Heart right ventricle (tissue), 16 donors: ENCODE data around the gene CTBP2. TPM values are rescaled to one million over a fixed set of nuclear protein-coding genes. Genes with fewer than 3 reads are reported as not detected.
A peak's percentile ranks its signal among the peaks of the same experiment; 100 is the strongest.
"Not testable (repeated sequence)": the region's sequence is repeated elsewhere in the genome, so short reads cannot be mapped to it uniquely, and the experiment has no call there.

Experiments
- ATAC-seq, 8 donors: fragments of 200-7000 bp; cut with Tn5 transposase; one replicate each; pipeline ENCODE4 v1.9.1; 2020; ENCODE audit warnings: mild to moderate bottlenecking in 8 of 8, moderate library complexity in 8 of 8, moderate number of reproducible peaks in 1 of 8
- DNase-seq, 2 donors: peaks; one replicate each; pipeline ENCODE4 v3.0.0-alpha.2; 2020
- H3K27ac ChIP-seq, 10 donors: fragments of 200-600 bp; sonication (generic) in 2 of 10; one replicate each; pipeline versions ENCODE4 v1.5.0 to v1.8.0; 2020 to 2022; ENCODE audit warnings: mild to moderate bottlenecking in 3 of 10
- H3K27me3 ChIP-seq, 7 donors: fragments of 200-600 bp; one replicate each; pipeline ENCODE4 v1.8.0; 2021 to 2022; ENCODE audit warnings: mild to moderate bottlenecking in 2 of 7
- H3K36me3 ChIP-seq, 9 donors: fragments of 200-600 bp; sonication (generic) in 1 of 9; one replicate each; pipeline versions ENCODE4 v1.5.0 to v1.8.0; 2020 to 2022; ENCODE audit warnings: mild to moderate bottlenecking in 2 of 9
- H3K4me1 ChIP-seq, 9 donors: fragments of 200-600 bp; sonication (generic) in 1 of 9; one replicate each; pipeline versions ENCODE4 v1.5.0 to v1.8.0; 2020 to 2022; ENCODE audit warnings: mild to moderate bottlenecking in 4 of 9
- H3K4me3 ChIP-seq, 10 donors: fragments of 200-600 bp; sonication (generic) in 2 of 10; one replicate each; pipeline versions ENCODE4 v1.5.0 to v1.8.0; 2020 to 2022; ENCODE audit warnings: mild to moderate bottlenecking in 7 of 10, moderate library complexity in 2 of 10
- H3K9me3 ChIP-seq, 11 donors: fragments of 200-600 bp in 10 of 11; sonication (generic) in 2 of 11; one replicate each; pipeline versions ENCODE4 v1.5.0 to v1.8.0; 2013 to 2022; ENCODE audit warnings: mild to moderate bottlenecking in 2 of 11, control low read depth in 1 of 11, moderate library complexity in 1 of 11
- WGBS, 2 donors: extraction: QIAGEN DNeasy Blood & Tissue Kit; methylation state at CpG; one replicate each; pipeline ENCODE4 v1.1.7; 2013; ENCODE audit warnings: inconsistent platforms in 1 of 2; 5-methylcytosine and 5-hydroxymethylcytosine counted together
- intact Hi-C, 10 donors: fragments of 100-400 bp; cut with DNase I; formaldehyde crosslinking; loops; one replicate each; pipeline versions ENCODE4 v1.11.1 to v1.14.2; 2022
- polyA plus RNA-seq, 2 donors: library from polyadenylated mRNA; stranded (reverse); fragments of 200-250 nt; gene quantifications; one replicate each; pipeline ENCODE4 v1.2.3, GENCODE V29; 2013
- total RNA-seq, 10 donors: library from RNA; stranded (reverse); fragmentation: NEBNext Ultra II Directional in 3 of 10; extraction: Animal tissue kit (Norgen Biotek cat#: 25700) in 3 of 10; gene quantifications; one replicate each; pipeline versions ENCODE4 v1.2.1 to v1.2.4, GENCODE V29; 2021 to 2023
- TF ChIP-seq, protein P1 (sequence below), 9 donors: fragments of 200-600 bp; sonication (generic) in 2 of 9; IDR thresholded peaks; one replicate each; pipeline versions ENCODE4 v1.5.0 to v1.8.0; 2021 to 2022; ENCODE audit warnings: antibody characterized with exemption in 9 of 9, mild to moderate bottlenecking in 5 of 9, moderate library complexity in 1 of 9
- donor health status: Arrhythmogenic right ventricular cardiomyopathy.
- donor health status: ischemic (EF 13 %, LVEDD 7.1; RV severe dilation, severe dysfunction).
- donor health status: healthy with polysubstance abuse.
- donor health status: DM: no; HTN: yes; CAD: no.
- donor health status: DM: no; HTN: no; CAD: no.
- donor health status: ischemic (EF 25% LVEDD 6.9; RV normal size, moderate dysfunction).
- donor health status: ischemic (EF 25% LVEDD 5.7; RV mildly dilated, moderate dysfunction).
- donor health status: healthy.
- donor health status: DM: yes; HTN: yes; CAD: no.
- donor health status: Ischemic cardiomyopathy.
- donor health status: ischemic (EF 35%, LVEDD 5.7; RV mildly dilated, moderate dysfunction).
- donor health status: nonischemic (EF 11% LVEDD 7.7; RV severe dilation, severe dysfunction).
- donor health status: DM: yes; HTN: yes; CAD: no.
- donor health status: PGD.
- donor health status: ischemic (EF 29% LVEDD 5.4; RV normal size, mild dysfunction).
- donor health status: nonischemic (EF 23%, LVEDD 6.1; RV moderate dilation, normal function).

CTBP2 gene
- total and polyA plus RNA-seq, 12 donors, result 14.7 to 36.2 (median 26.0) TPM

- intact Hi-C loops, result loop anchor here in 8 of 10 donors (2.0 to 10.0 kb wide), 12 partner anchors 18 to 146 kb away; partner anchors contain the start of gene CTBP2 (in 2 of the 8)
- Histone ChIP-seq H3K27ac (peak overlapping the region in 9 of 10 donors; percentile 41 to 92 (median 71)), H3K4me3 (peak overlapping the region in 7 of 10 donors; percentile 4 to 36 (median 29)), H3K4me1 (peaks cover 69 to 100% (median 100%) of the 10 kb centered on the region in 9 donors), H3K36me3 (no peaks in the 10 kb centered on the region), H3K9me3 (no peaks in the 10 kb centered on the region), H3K27me3 (no peaks in the 10 kb centered on the region)
- no peak for DNase-seq
- TF ChIP-seq, protein P1, sequence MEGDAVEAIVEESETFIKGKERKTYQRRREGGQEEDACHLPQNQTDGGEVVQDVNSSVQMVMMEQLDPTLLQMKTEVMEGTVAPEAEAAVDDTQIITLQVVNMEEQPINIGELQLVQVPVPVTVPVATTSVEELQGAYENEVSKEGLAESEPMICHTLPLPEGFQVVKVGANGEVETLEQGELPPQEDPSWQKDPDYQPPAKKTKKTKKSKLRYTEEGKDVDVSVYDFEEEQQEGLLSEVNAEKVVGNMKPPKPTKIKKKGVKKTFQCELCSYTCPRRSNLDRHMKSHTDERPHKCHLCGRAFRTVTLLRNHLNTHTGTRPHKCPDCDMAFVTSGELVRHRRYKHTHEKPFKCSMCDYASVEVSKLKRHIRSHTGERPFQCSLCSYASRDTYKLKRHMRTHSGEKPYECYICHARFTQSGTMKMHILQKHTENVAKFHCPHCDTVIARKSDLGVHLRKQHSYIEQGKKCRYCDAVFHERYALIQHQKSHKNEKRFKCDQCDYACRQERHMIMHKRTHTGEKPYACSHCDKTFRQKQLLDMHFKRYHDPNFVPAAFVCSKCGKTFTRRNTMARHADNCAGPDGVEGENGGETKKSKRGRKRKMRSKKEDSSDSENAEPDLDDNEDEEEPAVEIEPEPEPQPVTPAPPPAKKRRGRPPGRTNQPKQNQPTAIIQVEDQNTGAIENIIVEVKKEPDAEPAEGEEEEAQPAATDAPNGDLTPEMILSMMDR (IDR thresholded peaks at IDR 0.05), result no peak
- peak in 3 of 8 donors; percentile 14 to 18 (median 17) for ATAC-seq
- 23 to 27% methylated on average over 9 of the region's 9 CpGs for WGBS, 2 donors
These were observed 99.9 kb downstream of the CTBP2 start for GRCh38 chr10:125060482-125060825.

- ATAC-seq, result peak in 3 of 8 donors; percentile 13 to 35 (median 29)
- Histone ChIP-seq H3K27me3 (no peaks in the 10 kb centered on the region), H3K4me1 (peaks cover 71 to 100% (median 99%) of the 10 kb centered on the region in 9 donors), H3K36me3 (no peaks in the 10 kb centered on the region), H3K4me3 (no peak overlapping the region), H3K9me3 (no peaks in the 10 kb centered on the region), H3K27ac (peak overlapping the region in 9 of 10 donors; percentile 25 to 92 (median 68))
- 18 to 27% methylated on average over 10 of the region's 10 CpGs for WGBS, 2 donors
- TF ChIP-seq, protein P1 (IDR thresholded peaks at IDR 0.05), result no peak
- DNase-seq, result no peak
- intact Hi-C loops, result loop anchor here in 8 of 10 donors (2.0 to 10.0 kb wide), 12 partner anchors 19 to 145 kb away; partner anchors contain the start of gene CTBP2 (in 2 of the 8)
These were observed 100.3 kb downstream of the CTBP2 start for GRCh38 chr10:125060026-125060425.

DNA sequence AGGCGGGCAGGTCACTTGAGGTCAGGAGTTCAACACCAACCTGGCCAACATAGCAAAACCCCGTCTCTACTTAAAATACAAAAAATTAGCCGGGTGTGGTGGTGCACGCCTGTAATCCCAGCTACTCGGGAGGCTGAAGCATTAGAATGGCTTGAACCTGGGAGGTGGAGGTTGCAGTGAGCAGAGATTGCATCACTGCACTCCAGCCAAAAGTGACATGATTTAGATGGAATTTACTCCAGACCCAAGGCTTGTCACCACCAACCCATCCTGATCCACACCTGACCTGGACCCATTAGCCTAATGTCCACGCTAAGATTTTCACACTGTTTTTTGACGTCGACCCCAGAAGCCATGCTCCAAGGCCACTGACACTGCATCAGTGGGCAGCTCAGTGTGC lies 101.0 kb downstream of the CTBP2 start:
- not testable (repeated sequence) for H3K9me3 ChIP-seq, H3K27me3 ChIP-seq, H3K36me3 ChIP-seq, DNase-seq, H3K4me3 ChIP-seq, ATAC-seq
- Histone ChIP-seq H3K4me1 (peaks cover 65 to 100% (median 97%) of the 10 kb centered on the region in 9 donors), H3K27ac (peak overlapping the region in 7 of 10 donors; percentile 54 to 92 (median 73))
- 94 to 95% methylated on average over 8 of the region's 8 CpGs for WGBS, 2 donors
- intact Hi-C loops, result loop anchor here in 3 of 10 donors (5.0 to 10.0 kb wide), 2 partner anchors 47 to 55 kb away; no protein-coding TSS in a partner anchor

DNA sequence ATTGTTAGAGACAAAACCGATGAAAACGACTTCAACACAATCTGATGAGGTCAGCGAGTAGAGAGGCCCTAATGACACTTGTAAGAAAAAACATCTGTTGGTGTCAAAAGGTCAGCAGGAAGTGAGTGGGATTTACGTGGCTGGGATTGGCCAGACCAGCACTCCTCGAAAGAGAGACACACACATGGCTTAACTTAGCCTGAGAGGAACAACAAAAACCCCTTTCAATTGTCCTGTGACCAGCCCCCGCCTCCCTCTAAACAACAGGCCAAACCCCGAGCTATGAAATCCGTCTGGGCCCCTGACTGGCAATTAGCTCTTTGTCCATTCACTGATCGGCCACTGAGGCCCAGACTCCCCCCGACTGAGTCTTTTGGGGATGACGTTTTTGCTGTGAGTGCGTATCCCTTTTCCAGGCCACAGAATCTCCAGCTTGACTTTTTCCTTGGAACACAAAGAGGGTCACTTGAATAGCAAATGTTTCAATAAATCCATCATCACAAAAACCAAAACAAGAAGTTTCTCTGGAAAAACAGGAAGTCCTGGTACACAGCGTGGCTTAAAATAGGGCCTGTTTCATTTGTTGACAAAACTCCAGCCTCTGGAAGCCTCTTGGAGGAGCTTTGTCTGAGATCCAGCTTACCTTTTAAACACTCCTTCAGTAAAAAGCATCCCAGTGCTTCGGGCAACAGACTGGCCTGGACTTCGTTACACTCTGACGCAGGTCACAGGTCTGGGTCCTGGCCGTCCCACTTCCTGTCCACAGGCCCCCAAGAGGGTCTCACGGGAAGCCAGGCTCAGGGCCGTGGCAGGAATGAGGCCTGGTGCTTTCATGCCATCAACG lies 103.0 kb downstream of the CTBP2 start:
- intact Hi-C loops, result loop anchor here in 3 of 10 donors (5.0 to 10.0 kb wide), 2 partner anchors 45 to 53 kb away; no protein-coding TSS in a partner anchor
- H3K4me1 ChIP-seq, result peaks cover 62 to 100% (median 77%) of the 10 kb centered on the region in 9 donors
- no peaks in the 10 kb centered on the region for H3K27me3 ChIP-seq
- peak overlapping the region; percentile 75 to 92 (median 88) for H3K27ac ChIP-seq
- H3K36me3 ChIP-seq, result no peaks in the 10 kb centered on the region
- ATAC-seq (peak; percentile 35 to 81 (median 77)), DNase-seq (peak; percentile 35 to 83)
- TF ChIP-seq, protein P1 (IDR thresholded peaks at IDR 0.05), result no peak
- H3K4me3 ChIP-seq, result peak overlapping the region in 5 of 10 donors; percentile 8 to 33 (median 18)
- 14 to 15% methylated on average over 20 of the region's 20 CpGs for WGBS, 2 donors
- no peaks in the 10 kb centered on the region for H3K9me3 ChIP-seq
